MM.1S (cell line): ENCODE results near the gene CYS1.

ENCODE experiments used
- CTCF ChIP-seq: fragments of 300-600 bp; sonication (generic); IDR thresholded peaks from 2 replicates; pipeline ENCODE4 v1.5.1; 2016; ENCODE audit warnings: antibody characterized with exemption, low read length, mixed read lengths
- EZH2 ChIP-seq: fragments of 300-600 bp; sonication (generic); optimal IDR thresholded peaks from 2 replicates; pipeline ENCODE3; 2017; ENCODE audit warnings: low read depth, mild to moderate bottlenecking, antibody characterized with exemption, low read length, mixed read lengths
- EZH2phosphoT487 ChIP-seq: fragments of 300-600 bp; sonication (generic); IDR thresholded peaks from 2 replicates; pipeline ENCODE4 v1.6.1; 2018; ENCODE audit warnings: antibody characterized with exemption, low read length

GRCh38 chr2:10071176-10071575 is 9.0 kb downstream of the CYS1 start:
- no peak for TF ChIP-seq CTCF
- no peak for TF ChIP-seq EZH2phosphoT487
- no peak for TF ChIP-seq EZH2
